HepG2 (cell line): ENCODE data around the gene AHSG. TPM values are rescaled to one million over a fixed set of nuclear protein-coding genes. Genes with fewer than 3 reads are reported as not detected.

Experiments used
- ATRX ChIP-seq: sonication (generic); formaldehyde crosslinking; IDR thresholded peaks from 2 replicates; pipeline ENCODE4 v1.4.0; 2020; ENCODE audit warnings: missing genetic modification reagents, borderline replicate concordance
- CBX2 ChIP-seq, 2 experiments: fragments of 200-600 bp in 1 of 2; sonication (generic); formaldehyde crosslinking in 1 of 2; IDR thresholded peaks; 2 replicates each; pipeline versions ENCODE4 v1.7.0 to v1.8.1; 2018 to 2022; ENCODE audit warnings: low read depth in 2 of 2, low read length in 1 of 2, mild to moderate bottlenecking in 1 of 2, missing genetic modification reagents in 1 of 2
- EP300 ChIP-seq, 3 experiments: sonication (generic) in 1 of 3; formaldehyde crosslinking in 1 of 3; IDR thresholded peaks; 2 replicates each; pipeline versions ENCODE4 v1.5.1 to v1.6.1; 2011 to 2020; ENCODE audit warnings: low read depth in 2 of 3, low read length in 2 of 3, borderline replicate concordance in 1 of 3, improper control_type of control experiment in 1 of 3, mild to moderate bottlenecking in 1 of 3, missing genetic modification reagents in 1 of 3, moderate library complexity in 1 of 3
- FOXJ3 ChIP-seq: sonication (generic); formaldehyde crosslinking; IDR thresholded peaks from 2 replicates; pipeline ENCODE4 v1.4.0; 2020; ENCODE audit warnings: missing genetic modification reagents, mild to moderate bottlenecking, borderline replicate concordance
- GFI1 ChIP-seq: sonication (generic); formaldehyde crosslinking; IDR thresholded peaks from 2 replicates; pipeline ENCODE4 v1.5.0; 2020; ENCODE audit warnings: missing genetic modification reagents, mild to moderate bottlenecking, borderline replicate concordance
- HNF4G ChIP-seq, 2 experiments: sonication (generic) in 1 of 2; formaldehyde crosslinking in 1 of 2; IDR thresholded peaks; 2 replicates each; pipeline versions ENCODE4 v1.4.0 to v1.6.1; 2011 to 2020; ENCODE audit warnings: borderline replicate concordance in 2 of 2, low read depth in 2 of 2, mild to moderate bottlenecking in 2 of 2, low read length in 1 of 2, missing genetic modification reagents in 1 of 2, moderate library complexity in 1 of 2
- KDM1A ChIP-seq: IDR thresholded peaks from 2 replicates; pipeline ENCODE4 v1.6.1; 2016; ENCODE audit warnings: missing compliant biosample characterization
- NBN ChIP-seq: fragments of 450-650 bp; conservative IDR thresholded peaks from 2 replicates; pipeline ENCODE4 v1.6.1; 2017
- NCOA5 ChIP-seq: sonication (generic); formaldehyde crosslinking; IDR thresholded peaks from 2 replicates; pipeline ENCODE4 v1.4.0; 2020; ENCODE audit warnings: missing genetic modification reagents
- SMAD1 ChIP-seq: sonication (generic); formaldehyde crosslinking; IDR thresholded peaks from 2 replicates; pipeline ENCODE4 v1.4.0; 2020; ENCODE audit warnings: missing genetic modification reagents, low read depth, mild to moderate bottlenecking, borderline replicate concordance
- ZMAT3 ChIP-seq: sonication (generic); formaldehyde crosslinking; conservative IDR thresholded peaks from 2 replicates; pipeline ENCODE4 v1.7.0; 2021; ENCODE audit warnings: missing genetic modification reagents
- ZNF619 ChIP-seq: sonication (generic); formaldehyde crosslinking; IDR thresholded peaks from 2 replicates; pipeline ENCODE4 v1.4.0; 2020; ENCODE audit warnings: mild to moderate bottlenecking, missing genetic modification reagents
- ZNF709 ChIP-seq: sonication (generic); formaldehyde crosslinking; IDR thresholded peaks from 2 replicates; pipeline ENCODE4 v1.5.0; 2020; ENCODE audit warnings: mild to moderate bottlenecking, missing genetic modification reagents
- polyA plus RNA-seq, 8 experiments: library from polyadenylated mRNA; depleted of rRNA in 3 of 8; stranded (reverse) in 7 of 8; unstranded in 1 of 8; fragments of >200 nt; fragmentation: Illumina TruSeq in 4 of 8; extraction: Trizol in 4 of 8; gene quantifications; 2 replicates each; pipeline versions ENCODE4 v1.2.1 to v1.2.3, GENCODE V29; 2011 to 2016; ENCODE audit warnings: low read depth in 4 of 8, missing spikeins in 1 of 8, mixed read lengths in 1 of 8; ENCODE audit not compliant: insufficient read depth in 1 of 8
- total RNA-seq, 5 experiments: library from RNA; depleted of rRNA; stranded (reverse); fragments of >200 nt; fragmentation: Illumina TruSeq; extraction: Trizol; gene quantifications; 2 replicates each; pipeline ENCODE4 v1.2.3, GENCODE V29; 2016; ENCODE audit warnings: low read depth in 1 of 5
- TF ChIP-seq, protein P1 (sequence below): sonication (generic); formaldehyde crosslinking; IDR thresholded peaks from 2 replicates; pipeline ENCODE4 v1.4.0; 2020; ENCODE audit warnings: missing genetic modification reagents
- TF ChIP-seq, protein P2 (sequence below): IDR thresholded peaks from 2 replicates; pipeline ENCODE4 v1.6.1; 2016; ENCODE audit warnings: mild to moderate bottlenecking, missing biosample characterization, missing genetic modification reagents
- TF ChIP-seq, protein P3 (sequence below): sonication (generic); formaldehyde crosslinking; IDR thresholded peaks from 2 replicates; pipeline ENCODE4 v1.4.0; 2020; ENCODE audit warnings: mild to moderate bottlenecking, missing genetic modification reagents
- TF ChIP-seq, protein P4 (sequence below): sonication (generic); formaldehyde crosslinking; IDR thresholded peaks from 2 replicates; pipeline ENCODE4 v1.4.0; 2020; ENCODE audit warnings: mild to moderate bottlenecking, missing genetic modification reagents
- TF ChIP-seq, protein P5 (sequence below): IDR thresholded peaks from 2 replicates; pipeline ENCODE4 v1.6.1; 2016; ENCODE audit warnings: missing compliant biosample characterization, missing genetic modification reagents, borderline replicate concordance

The AHSG gene
- total and polyA plus RNA-seq, 2 of the 13 experiments (the other 11 are each of a cell fraction or from before 2014, with no cell fraction given), result 2,043 to 19,152 TPM

DNA sequence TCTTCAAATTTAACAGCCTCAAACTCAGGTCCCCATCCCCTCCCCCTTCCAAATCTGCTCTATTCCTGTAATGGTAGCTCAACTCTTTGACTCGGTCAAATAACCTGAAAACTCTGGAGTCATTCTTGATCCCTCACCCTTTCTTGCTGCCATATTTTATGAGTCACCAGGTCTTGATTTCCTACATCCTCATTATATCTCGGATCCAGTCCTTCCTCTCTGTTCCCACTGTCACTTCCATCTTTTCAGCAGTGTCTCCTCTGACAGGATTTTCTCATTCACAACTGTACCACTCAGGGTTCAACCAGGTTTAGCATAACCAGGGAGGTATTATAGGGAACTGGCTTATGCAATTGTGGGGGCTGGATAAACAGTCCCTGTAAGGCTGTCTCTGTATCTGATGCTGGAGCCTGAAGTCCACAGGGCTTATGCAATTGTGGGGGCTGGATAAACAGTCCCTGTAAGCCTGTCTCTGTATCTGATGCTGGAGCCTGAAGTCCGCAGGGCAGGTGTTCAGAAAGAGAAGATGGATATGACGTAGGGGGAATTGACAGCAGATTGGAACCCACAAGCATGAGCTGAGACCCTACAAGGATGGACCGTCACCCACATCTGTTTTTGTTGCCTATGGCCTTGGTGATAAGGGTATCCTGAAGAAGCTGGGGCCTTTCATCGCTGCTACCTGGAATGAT, 18.2 kb downstream of the AHSG start (continued):
- TF ChIP-seq KDM1A (CRISPR knock-in tag) (peak; percentile 67; the same call in 1 of the 2 replicates), NBN (no peak), EP300 (IDR thresholded peaks at IDR 0.05; ENCODE audit: low read depth in 2 of 2, low read length in 2 of 2) (peak; percentile 81 to 94; a peak in 3 of 4 replicates), EP300 (CRISPR knock-in tag; IDR thresholded peaks at IDR 0.05; ENCODE audit: borderline replicate concordance) (peak; percentile 68; the same call in 1 of the 2 replicates), HNF4G (IDR thresholded peaks at IDR 0.05; ENCODE audit: borderline replicate concordance, low read depth, low read length) (peak; percentile 95), HNF4G (CRISPR knock-in tag; IDR thresholded peaks at IDR 0.05; ENCODE audit: borderline replicate concordance, low read depth) (peak; percentile 82), NCOA5 (no peak), GFI1 (CRISPR knock-in tag) (peak; percentile 93), ATRX (no peak), CBX2 (IDR thresholded peaks at IDR 0.05; ENCODE audit: low read depth, low read length) (no peak), CBX2 (CRISPR knock-in tag; IDR thresholded peaks at IDR 0.05; ENCODE audit: low read depth) (no peak; the same call in 1 of the 2 replicates), FOXJ3 (CRISPR knock-in tag) (peak; percentile 100), ZNF709 (peak; percentile 50; the same call in 1 of the 2 replicates), SMAD1 (CRISPR knock-in tag) (no peak), ZNF619 (0 out of 2 replicates have a peak, but pooled peaks have one; percentile 44), ZMAT3 (CRISPR knock-in tag) (peak; percentile 80; the same call in 1 of the 2 replicates)
- TF ChIP-seq, protein P1, sequence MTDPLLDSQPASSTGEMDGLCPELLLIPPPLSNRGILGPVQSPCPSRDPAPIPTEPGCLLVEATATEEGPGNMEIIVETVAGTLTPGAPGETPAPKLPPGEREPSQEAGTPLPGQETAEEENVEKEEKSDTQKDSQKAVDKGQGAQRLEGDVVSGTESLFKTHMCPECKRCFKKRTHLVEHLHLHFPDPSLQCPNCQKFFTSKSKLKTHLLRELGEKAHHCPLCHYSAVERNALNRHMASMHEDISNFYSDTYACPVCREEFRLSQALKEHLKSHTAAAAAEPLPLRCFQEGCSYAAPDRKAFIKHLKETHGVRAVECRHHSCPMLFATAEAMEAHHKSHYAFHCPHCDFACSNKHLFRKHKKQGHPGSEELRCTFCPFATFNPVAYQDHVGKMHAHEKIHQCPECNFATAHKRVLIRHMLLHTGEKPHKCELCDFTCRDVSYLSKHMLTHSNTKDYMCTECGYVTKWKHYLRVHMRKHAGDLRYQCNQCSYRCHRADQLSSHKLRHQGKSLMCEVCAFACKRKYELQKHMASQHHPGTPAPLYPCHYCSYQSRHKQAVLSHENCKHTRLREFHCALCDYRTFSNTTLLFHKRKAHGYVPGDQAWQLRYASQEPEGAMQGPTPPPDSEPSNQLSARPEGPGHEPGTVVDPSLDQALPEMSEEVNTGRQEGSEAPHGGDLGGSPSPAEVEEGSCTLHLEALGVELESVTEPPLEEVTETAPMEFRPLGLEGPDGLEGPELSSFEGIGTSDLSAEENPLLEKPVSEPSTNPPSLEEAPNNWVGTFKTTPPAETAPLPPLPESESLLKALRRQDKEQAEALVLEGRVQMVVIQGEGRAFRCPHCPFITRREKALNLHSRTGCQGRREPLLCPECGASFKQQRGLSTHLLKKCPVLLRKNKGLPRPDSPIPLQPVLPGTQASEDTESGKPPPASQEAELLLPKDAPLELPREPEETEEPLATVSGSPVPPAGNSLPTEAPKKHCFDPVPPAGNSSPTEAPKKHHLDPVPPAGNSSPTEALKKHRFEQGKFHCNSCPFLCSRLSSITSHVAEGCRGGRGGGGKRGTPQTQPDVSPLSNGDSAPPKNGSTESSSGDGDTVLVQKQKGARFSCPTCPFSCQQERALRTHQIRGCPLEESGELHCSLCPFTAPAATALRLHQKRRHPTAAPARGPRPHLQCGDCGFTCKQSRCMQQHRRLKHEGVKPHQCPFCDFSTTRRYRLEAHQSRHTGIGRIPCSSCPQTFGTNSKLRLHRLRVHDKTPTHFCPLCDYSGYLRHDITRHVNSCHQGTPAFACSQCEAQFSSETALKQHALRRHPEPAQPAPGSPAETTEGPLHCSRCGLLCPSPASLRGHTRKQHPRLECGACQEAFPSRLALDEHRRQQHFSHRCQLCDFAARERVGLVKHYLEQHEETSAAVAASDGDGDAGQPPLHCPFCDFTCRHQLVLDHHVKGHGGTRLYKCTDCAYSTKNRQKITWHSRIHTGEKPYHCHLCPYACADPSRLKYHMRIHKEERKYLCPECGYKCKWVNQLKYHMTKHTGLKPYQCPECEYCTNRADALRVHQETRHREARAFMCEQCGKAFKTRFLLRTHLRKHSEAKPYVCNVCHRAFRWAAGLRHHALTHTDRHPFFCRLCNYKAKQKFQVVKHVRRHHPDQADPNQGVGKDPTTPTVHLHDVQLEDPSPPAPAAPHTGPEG, result no peak
- TF ChIP-seq, protein P2, sequence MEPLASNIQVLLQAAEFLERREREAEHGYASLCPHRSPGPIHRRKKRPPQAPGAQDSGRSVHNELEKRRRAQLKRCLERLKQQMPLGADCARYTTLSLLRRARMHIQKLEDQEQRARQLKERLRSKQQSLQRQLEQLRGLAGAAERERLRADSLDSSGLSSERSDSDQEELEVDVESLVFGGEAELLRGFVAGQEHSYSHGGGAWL, result no peak
- TF ChIP-seq, protein P3, sequence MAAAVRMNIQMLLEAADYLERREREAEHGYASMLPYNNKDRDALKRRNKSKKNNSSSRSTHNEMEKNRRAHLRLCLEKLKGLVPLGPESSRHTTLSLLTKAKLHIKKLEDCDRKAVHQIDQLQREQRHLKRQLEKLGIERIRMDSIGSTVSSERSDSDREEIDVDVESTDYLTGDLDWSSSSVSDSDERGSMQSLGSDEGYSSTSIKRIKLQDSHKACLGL (CRISPR knock-in tag), result no peak
- TF ChIP-seq, protein P4, sequence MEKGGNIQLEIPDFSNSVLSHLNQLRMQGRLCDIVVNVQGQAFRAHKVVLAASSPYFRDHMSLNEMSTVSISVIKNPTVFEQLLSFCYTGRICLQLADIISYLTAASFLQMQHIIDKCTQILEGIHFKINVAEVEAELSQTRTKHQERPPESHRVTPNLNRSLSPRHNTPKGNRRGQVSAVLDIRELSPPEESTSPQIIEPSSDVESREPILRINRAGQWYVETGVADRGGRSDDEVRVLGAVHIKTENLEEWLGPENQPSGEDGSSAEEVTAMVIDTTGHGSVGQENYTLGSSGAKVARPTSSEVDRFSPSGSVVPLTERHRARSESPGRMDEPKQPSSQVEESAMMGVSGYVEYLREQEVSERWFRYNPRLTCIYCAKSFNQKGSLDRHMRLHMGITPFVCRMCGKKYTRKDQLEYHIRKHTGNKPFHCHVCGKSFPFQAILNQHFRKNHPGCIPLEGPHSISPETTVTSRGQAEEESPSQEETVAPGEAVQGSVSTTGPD (CRISPR knock-in tag), result no peak
- TF ChIP-seq, protein P5, sequence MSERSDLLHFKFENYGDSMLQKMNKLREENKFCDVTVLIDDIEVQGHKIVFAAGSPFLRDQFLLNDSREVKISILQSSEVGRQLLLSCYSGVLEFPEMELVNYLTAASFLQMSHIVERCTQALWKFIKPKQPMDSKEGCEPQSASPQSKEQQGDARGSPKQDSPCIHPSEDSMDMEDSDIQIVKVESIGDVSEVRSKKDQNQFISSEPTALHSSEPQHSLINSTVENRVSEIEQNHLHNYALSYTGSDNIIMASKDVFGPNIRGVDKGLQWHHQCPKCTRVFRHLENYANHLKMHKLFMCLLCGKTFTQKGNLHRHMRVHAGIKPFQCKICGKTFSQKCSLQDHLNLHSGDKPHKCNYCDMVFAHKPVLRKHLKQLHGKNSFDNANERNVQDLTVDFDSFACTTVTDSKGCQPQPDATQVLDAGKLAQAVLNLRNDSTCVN, result peak; percentile 35; the same call in 1 of the 2 replicates
